GM10266 (cell line): ENCODE data around the gene AVP.

Source experiments
- DNase-seq: peaks from one replicate; pipeline ENCODE4 v3.0.0; 2012; ENCODE audit errors: extremely low spot score
- TF ChIP-seq, protein P1 (sequence below): IDR thresholded peaks from 2 replicates; pipeline ENCODE4 v1.5.1; 2012; ENCODE audit warnings: mild to moderate bottlenecking, low read depth; ENCODE audit not compliant: control insufficient read depth, insufficient read depth; ENCODE audit errors: missing control alignments

Gene AVP

DNA sequence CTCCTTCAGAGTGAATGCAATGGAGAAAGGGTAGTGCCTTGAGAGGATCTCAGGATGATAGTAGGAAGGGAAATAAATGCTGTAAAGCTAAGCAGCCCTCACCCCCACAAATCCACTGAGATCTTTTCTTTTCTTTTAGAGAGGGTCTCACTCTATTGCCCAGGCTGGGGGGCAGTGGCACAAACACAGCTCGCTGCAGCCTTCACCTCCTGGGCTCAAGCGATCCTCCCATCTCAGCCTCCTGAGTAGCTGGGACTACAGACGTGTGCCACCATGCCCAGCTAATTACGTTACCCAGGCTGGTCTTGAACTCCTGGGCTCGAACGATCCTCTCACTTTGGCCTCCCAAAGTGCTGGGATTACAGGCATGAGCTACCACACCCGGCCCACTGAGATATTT is 16.0 kb upstream of the AVP start:
- TF ChIP-seq, protein P1, sequence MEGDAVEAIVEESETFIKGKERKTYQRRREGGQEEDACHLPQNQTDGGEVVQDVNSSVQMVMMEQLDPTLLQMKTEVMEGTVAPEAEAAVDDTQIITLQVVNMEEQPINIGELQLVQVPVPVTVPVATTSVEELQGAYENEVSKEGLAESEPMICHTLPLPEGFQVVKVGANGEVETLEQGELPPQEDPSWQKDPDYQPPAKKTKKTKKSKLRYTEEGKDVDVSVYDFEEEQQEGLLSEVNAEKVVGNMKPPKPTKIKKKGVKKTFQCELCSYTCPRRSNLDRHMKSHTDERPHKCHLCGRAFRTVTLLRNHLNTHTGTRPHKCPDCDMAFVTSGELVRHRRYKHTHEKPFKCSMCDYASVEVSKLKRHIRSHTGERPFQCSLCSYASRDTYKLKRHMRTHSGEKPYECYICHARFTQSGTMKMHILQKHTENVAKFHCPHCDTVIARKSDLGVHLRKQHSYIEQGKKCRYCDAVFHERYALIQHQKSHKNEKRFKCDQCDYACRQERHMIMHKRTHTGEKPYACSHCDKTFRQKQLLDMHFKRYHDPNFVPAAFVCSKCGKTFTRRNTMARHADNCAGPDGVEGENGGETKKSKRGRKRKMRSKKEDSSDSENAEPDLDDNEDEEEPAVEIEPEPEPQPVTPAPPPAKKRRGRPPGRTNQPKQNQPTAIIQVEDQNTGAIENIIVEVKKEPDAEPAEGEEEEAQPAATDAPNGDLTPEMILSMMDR, result no peak
- no peak for DNase-seq

DNA sequence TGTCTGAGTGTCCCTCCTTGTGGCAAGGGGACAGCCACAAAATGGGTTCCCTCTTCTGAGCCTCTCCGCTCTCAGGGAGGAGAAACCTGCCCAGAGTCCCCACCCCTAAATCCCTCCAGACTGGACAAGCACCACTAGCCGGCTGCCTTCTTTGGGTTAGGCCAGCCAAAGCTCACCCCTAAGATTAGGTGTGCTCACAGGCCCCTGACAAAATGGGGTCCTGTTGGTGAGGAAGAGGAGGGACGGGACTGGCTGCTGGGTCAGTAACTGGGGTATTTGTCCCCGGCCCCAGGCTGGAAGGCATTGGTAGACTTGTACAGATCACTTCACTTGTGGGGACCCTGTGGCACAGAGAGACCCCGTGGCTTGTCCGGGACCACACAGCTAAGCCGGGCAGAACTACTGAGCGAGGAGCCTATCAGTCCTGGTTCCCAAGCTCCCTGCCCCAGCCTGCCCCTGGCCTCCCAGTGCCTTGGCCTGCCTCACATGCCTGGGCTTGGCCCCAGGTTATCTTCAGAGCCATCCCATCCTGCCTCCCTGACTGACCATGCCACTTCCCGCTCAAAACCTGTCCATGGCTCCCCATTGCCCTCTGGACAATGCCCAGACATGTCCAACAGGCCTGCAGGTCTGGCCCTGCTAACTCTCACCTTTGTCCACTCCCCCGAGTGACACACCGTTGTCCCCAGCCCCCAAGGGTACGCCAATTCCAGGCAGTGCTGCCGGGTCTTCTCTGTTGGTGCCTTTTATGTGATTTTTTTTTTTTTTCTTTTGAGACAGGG is 10.5 kb upstream of the AVP start:
- TF ChIP-seq, protein P1, result no peak
- no peak for DNase-seq

DNA sequence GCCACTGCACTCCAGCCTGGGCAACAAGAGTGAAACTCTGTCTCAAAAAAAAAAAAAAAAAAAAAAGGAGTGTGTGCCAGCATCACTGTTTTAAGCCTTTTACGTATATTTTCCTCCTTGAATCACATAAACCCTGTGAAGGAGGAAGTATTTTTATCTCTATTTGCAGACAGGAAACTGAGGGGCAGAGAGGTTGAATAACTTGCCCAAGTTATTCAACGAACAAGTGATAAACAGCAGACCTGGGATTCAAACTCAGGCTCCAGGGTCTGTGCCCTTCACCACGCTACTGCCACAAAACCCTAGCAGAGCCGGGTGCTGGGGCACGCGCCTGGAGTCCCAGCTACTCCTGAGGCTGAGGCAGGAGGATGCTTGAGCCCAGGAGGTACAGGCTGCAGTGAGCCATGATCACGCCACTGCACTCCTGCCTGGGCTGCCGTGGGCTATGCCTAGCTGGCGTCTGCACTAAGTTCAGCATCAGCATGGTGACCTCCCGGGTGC is 9.4 kb upstream of the AVP start:
- TF ChIP-seq, protein P1, result no peak
- no peak for DNase-seq

DNA sequence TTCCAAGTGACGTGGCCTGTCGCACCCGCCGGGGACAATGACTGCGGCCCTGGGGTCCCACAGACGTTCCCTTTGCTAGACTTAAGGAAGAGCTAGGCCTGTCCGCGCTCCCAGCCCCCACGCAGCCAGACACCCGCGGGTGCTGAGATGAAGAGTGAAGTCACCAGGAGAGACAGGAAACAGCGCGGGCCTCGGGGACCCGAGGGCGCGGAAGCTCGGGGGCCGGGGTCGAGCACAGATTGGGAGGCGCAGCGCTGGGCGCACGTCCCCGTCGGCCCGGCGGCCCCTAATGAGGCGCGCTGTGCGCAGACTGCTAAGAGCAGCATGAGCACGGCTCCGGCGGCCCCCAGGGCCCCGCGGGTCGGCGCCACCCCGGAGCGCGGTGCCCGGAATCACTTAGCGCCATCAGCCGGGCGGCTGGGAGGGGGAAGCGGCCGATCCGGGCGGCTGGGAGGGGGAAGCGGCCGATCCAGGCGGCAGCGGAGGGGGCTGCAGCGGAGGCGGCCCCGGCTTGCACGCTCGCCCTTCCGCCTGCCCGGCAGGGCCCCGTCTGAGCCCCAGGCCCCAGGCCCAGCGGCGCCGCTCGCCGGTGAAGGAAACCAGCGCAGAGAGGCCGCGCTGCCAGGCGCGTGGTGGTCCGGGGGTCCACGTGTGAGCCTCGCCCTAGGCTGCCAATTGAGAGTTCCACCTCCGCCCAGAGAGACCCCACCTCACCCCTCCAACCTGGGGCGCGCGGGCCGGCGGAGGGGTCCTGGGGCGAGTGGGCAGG is 8.3 kb upstream of the AVP start:
- TF ChIP-seq, protein P1, result no peak
- peak; percentile 51 for DNase-seq

DNA sequence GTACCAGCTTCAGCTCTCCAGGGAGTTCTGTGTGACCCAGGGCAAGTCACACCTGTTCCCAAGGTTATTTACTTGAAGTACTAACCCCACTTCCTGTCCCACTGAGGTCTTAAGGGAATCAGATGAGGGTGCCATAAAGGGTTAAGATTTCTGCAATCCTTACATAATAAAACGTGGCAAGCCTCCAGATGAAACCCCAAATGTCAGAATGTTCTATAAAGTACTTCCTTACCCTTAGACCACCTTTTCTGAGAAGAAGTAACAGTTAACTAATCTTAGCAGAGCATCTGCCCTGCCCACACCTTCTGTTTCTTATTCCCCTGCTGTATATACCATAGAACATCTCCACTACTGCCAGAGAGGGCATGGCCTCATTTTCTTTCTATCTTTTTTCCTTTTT is 6.0 kb upstream of the AVP start:
- DNase-seq, result no peak
- TF ChIP-seq, protein P1, result no peak

DNA sequence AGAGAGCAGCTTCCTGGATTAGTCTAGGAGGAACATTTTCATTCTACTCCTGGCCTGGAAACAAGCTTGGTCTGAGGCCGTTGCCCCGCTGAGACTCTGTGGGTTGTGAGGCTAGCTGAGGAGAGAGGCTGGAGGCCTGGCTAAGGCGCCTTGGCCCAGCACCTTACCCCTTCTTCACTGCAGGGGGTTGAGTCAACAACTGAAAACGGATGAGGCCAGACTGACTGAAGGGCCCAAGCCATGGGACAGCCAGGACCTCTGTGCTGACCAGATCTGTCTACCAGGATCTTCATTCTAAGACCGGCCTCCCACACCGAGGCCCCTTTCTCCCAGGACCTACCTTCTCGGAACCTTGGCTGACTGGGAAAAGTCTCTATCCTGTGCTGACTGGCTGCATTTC is 3.5 kb upstream of the AVP start:
- no peak for DNase-seq
- TF ChIP-seq, protein P1, result no peak
